Purkinje cell (primary cell): Measurements from ENCODE around the gene PSMB2. TPM values are rescaled to one million over a fixed set of nuclear protein-coding genes. Genes with fewer than 3 reads are reported as not detected.

Experiments used
- polyA plus RNA-seq: library from polyadenylated mRNA; unstranded; fragments of >200 nt; fragmentation: Nextera tagmentation; gene quantifications from 2 replicates; pipeline ENCODE4 v1.2.1, GENCODE V29; 2014

Gene PSMB2
- 144 and 185 TPM in 2 replicates for polyA plus RNA-seq

DNA sequence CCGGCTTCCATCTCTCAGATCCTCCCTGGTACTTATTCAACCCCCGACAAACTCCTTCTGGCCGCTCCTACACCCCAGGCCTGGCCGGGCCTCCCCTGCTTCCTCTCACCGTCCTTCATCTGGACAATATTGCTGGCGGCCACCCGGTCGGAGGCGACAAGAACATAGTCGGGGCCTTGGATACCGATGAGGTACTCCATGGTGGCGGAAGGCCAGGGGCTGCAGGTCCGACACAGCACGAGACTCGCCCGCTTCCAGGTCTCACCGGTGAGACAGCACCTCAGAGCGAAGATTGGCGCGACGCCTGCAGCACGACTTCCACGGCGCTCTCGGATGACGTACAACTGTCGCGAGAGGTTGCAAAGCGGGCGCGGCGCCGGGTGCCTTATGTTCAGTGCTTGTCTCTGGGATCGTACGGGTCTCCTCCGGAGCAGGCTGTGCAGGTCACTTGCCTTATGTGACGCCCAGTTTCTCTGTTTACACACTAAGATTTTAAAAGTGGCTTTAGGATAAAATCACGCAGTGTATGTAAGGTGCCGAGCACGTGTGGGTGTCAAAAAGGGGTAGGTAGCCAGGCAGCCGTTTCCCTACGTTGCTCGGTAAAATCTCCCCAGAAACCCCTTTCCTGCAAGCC is at the start of gene PSMB2:
Gene PSMB2, minus strand, starts transcription at position 294 of the 634 bp plus-strand sequence. Its CDS starts 94 bp downstream, at position 200.

DNA sequence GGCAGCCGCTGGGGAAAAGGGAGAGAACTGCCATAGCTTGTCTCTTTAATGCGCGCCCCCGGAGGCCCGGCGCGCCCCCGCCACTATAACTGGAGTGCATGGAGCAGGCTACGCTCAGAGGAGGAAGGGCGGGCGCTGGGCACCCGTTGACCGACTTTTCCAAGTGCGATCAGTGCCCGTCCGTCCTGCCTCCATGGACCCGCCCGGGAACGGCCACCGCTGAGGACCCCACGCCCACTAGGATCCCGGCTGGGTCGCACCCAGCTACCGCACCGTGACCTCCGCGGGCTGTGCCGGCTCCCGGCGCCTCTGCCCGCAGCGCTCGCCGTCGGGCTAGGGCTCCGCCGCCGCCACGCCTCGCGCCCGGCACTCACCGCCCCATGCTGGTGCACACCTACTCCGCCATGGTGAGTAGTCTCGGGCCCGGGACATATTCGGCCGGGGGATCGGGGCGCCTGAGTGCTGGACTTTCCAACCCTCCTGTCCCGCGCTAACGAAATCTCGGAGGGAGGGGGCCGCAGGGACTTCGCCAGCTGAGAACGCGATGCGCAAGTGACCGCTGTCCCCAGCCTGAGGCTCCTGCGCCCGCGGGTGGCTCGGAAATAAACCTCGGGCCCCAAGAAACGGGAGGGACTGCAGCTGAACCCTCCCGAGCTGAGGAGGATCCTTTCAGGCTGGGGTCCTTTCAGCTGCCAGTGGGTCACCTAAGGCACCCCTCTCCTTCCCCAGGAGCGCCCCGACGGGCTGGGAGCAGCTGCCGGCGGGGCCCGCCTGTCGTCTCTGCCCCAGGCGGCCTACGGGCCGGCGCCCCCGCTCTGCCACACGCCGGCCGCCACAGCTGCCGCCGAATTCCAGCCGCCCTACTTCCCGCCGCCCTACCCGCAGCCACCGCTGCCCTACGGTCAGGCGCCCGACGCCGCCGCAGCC is 67.9 kb downstream of the PSMB2 start, which contains the start of gene TFAP2E:
Gene TFAP2E, plus strand, starts transcription at position 117 of the 927 bp plus-strand sequence. Its CDS starts 264 bp downstream, at position 381.

DNA sequence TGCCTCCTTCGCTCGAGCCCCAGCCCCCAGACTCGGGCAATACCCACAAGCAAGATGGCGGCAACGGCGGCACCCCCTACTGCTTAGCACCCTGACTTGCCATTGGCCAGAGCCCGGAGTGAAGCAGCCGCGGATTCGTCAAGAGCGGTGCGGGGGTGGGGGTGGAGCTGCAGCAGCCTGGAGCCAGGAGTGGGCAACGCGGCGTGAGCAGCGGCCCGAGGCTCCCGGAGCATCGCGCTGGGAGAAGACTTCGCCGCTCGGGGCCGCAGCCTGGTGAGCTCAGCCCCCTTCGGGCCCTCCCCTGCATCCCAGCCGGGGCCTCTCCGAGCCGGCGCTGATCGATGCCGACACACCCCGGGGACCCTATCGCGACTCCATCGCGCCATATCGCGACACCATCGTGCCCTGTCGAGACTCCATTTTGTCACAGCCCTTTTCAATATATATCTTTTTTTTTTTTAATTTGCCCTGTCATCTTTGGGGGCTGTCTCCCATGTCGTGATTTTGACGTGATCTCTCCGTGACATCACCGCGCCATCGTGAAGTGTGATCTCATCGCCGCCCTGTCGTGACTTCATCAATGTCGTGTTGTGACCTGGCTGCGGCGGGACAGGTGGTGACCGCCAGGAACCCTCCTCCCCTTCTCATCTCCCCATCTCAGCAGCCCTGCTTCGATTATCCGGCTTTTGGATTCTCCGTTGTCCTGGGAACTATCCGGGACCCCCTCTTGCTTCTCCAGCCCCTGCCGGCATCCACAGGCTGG is 83.5 kb downstream of the PSMB2 start, which contains the start of gene NCDN:
Gene NCDN, plus strand, starts transcription at position 189 of the 763 bp plus-strand sequence. Its CDS starts 392 bp downstream, at position 581.

DNA sequence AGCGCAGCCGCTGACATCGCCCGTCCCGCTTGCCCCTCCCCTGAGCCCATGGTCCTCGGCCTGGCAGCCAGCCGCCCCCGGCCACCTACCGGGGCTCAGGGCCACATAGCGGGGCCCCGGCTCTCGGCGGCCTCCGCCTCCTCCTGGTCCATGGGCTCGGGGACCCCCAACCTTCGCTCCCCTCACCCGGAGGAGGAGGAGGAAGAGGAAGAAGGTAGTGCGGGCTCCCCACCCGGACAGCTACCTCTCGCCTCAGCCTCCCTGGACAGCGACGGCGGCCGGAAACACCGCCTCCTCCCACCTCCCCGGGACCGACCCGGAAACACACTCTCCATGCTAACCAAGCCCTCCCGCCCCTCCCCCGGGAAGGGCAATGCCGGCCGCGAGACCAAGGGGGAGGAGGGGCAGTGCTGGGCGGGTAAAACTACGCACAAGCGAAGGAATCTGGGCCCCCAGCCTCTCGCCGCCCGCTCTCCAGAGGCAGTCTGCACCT is 84.2 kb downstream of the PSMB2 start, which contains the start of gene KIAA0319L:
Gene KIAA0319L, minus strand, starts transcription at position 286 of the 493 bp plus-strand sequence. CDS start 2,912 bp downstream, outside the sequence.

Other genes starting within 250 kb of the PSMB2 start
- 17.2 and 17.5 TPM in 2 replicates for gene KIAA0319L, start 84.1 kb downstream of the PSMB2 start, polyA plus RNA-seq
- gene NCDN, start 83.7 kb downstream of the PSMB2 start, polyA plus RNA-seq = 38.4 and 52.3 TPM in 2 replicates
- gene TFAP2E, start 68.2 kb downstream of the PSMB2 start, polyA plus RNA-seq = 0.57 and 1.0 TPM in 2 replicates
- gene C1orf216, start 77.4 kb upstream of the PSMB2 start, polyA plus RNA-seq = 11.7 and 12.4 TPM in 2 replicates
- 0.22 TPM in 1 of 2 replicates, not detected in the other for gene CLSPN, start 128.5 kb upstream of the PSMB2 start, polyA plus RNA-seq
- 1.4 and 3.0 TPM in 2 replicates for gene AGO4, start 166.5 kb upstream of the PSMB2 start, polyA plus RNA-seq
- 1.1 and 1.2 TPM in 2 replicates for gene AGO1, start 241.7 kb upstream of the PSMB2 start, polyA plus RNA-seq